Lung (tissue), 12 donors: Measurements from ENCODE around the gene ADAMTS6. TPM values are rescaled to one million over a fixed set of nuclear protein-coding genes. Genes with fewer than 3 reads are reported as not detected.

Experiments used
- ATAC-seq: fragments of 200-7000 bp; cut with Tn5 transposase; one replicate; pipeline ENCODE4 v1.9.1; 2020; ENCODE audit warnings: moderate number of reproducible peaks; ENCODE audit not compliant: insufficient read depth, low FRiP score
- DNase-seq, 3 donors: peaks; one replicate each; pipeline ENCODE4 v3.0.0-alpha.2; 2013 to 2017
- H3K27ac ChIP-seq, 2 donors: one replicate each; pipeline ENCODE4 v1.5.1; 2013; ENCODE audit warnings: mild to moderate bottlenecking in 2 of 2, moderate library complexity in 2 of 2, control low read depth in 1 of 2, inconsistent platforms in 1 of 2, low read depth in 1 of 2, low read length in 1 of 2
- H3K27me3 ChIP-seq, 3 donors: one replicate each; pipeline ENCODE4 v1.5.1; 2013; ENCODE audit warnings: low read length in 2 of 3; ENCODE audit not compliant: control insufficient read depth in 3 of 3, insufficient read depth in 3 of 3
- H3K36me3 ChIP-seq, 4 donors: one replicate each; pipeline ENCODE4 v1.5.1; 2013; ENCODE audit warnings: low read length in 4 of 4, mild to moderate bottlenecking in 1 of 4, moderate library complexity in 1 of 4; ENCODE audit not compliant: control insufficient read depth in 4 of 4, insufficient read depth in 4 of 4
- H3K4me1 ChIP-seq, 5 donors: one replicate each; pipeline ENCODE4 v1.5.1; 2013; ENCODE audit warnings: low read length in 5 of 5, mild to moderate bottlenecking in 2 of 5, moderate library complexity in 1 of 5; ENCODE audit not compliant: control insufficient read depth in 5 of 5, insufficient read depth in 5 of 5
- H3K4me3 ChIP-seq: one replicate; pipeline ENCODE4 v1.5.1; 2013; ENCODE audit warnings: mild to moderate bottlenecking, control low read depth, moderate library complexity
- H3K9ac ChIP-seq, 2 donors: one replicate each; pipeline ENCODE4 v1.5.1; 2013; ENCODE audit warnings: low read length in 2 of 2, control low read depth in 1 of 2; ENCODE audit not compliant: insufficient read depth in 1 of 2
- H3K9me3 ChIP-seq, 4 donors: one replicate each; pipeline ENCODE4 v1.5.1; 2013; ENCODE audit warnings: low read length in 3 of 4, mild to moderate bottlenecking in 1 of 4, moderate library complexity in 1 of 4; ENCODE audit not compliant: control insufficient read depth in 4 of 4, insufficient read depth in 3 of 4
- CTCF ChIP-seq: IDR thresholded peaks from 2 replicates; pipeline ENCODE4 v1.5.1; 2012; ENCODE audit warnings: mild to moderate bottlenecking; ENCODE audit errors: control extremely low read depth, extremely low read depth
- WGBS, 2 donors: extraction: QIAGEN DNeasy Blood & Tissue Kit; methylation state at CpG; one replicate each; pipeline ENCODE4 v1.1.7; 2013; 5-methylcytosine and 5-hydroxymethylcytosine counted together
- polyA plus RNA-seq, 2 donors: library from polyadenylated mRNA; stranded (reverse); fragments of 200-250 nt; gene quantifications; one replicate each; pipeline ENCODE4 v1.2.1, GENCODE V29; 2013
- total RNA-seq, 2 donors: library from RNA; depleted of rRNA in 1 of 2; stranded (reverse); fragments of >200 nt in 1 of 2; gene quantifications; one replicate each; pipeline ENCODE4 v1.2.1, GENCODE V29; 2014 to 2021
- donor health status: control.
- donor health status: control.
- donor health status: Bipolar disorder and iron deficiency.
- donor health status: healthy.
- donor health status: DM: yes; HTN: yes; CAD: no.

Gene ADAMTS6
- total and polyA plus RNA-seq, 4 donors, result 0.19 to 16.8 (median 3.3) TPM

- DNase-seq, result no peak
- 75 to 87% methylated on average over 3 of the region's 3 CpGs for WGBS, 2 donors
These were observed 175.8 kb downstream of the ADAMTS6 start for GRCh38 chr5:65305913-65306312.

GRCh38 chr5:65299861-65300260 lies 181.9 kb downstream of the ADAMTS6 start:
- DNase-seq, result no peak
- Histone ChIP-seq H3K4me1 (no peaks in the 10 kb centered on the region), H3K27me3 (no peaks in the 10 kb centered on the region), H3K9ac (no peak overlapping the region), H3K9me3 (no peaks in the 10 kb centered on the region), H3K4me3 (no peak overlapping the region), H3K36me3 (no peaks in the 10 kb centered on the region), H3K27ac (no peak overlapping the region)
- WGBS, 2 donors, result 89 to 93% methylated on average over 3 of the region's 3 CpGs
- TF ChIP-seq CTCF, result no peak
- no peak for ATAC-seq

More at GRCh38 chr5:65305913-65306312, 175.8 kb downstream of the ADAMTS6 start:
- Histone ChIP-seq H3K9ac (no peak overlapping the region), H3K9me3 (no peaks in the 10 kb centered on the region), H3K4me1 (peaks cover 0 to 2% (median 0%) of the 10 kb centered on the region in 5 donors), H3K36me3 (no peaks in the 10 kb centered on the region), H3K27me3 (no peaks in the 10 kb centered on the region), H3K4me3 (no peak overlapping the region), H3K27ac (no peak overlapping the region)
- TF ChIP-seq CTCF, result no peak
- no peak for ATAC-seq

GRCh38 chr5:65296067-65296466 lies 185.7 kb downstream of the ADAMTS6 start:
- H3K4me3 ChIP-seq, result no peak overlapping the region
- WGBS, 2 donors, result 95 to 97% methylated on average over 1 of the region's 1 CpG
- H3K4me1 ChIP-seq, result no peaks in the 10 kb centered on the region
- TF ChIP-seq CTCF, result no peak
- H3K9me3 ChIP-seq, result no peaks in the 10 kb centered on the region
- DNase-seq (no peak), ATAC-seq (no peak)
- no peaks in the 10 kb centered on the region for H3K36me3 ChIP-seq
- no peaks in the 10 kb centered on the region for H3K27me3 ChIP-seq
- H3K9ac ChIP-seq, result no peak overlapping the region
- H3K27ac ChIP-seq, result no peak overlapping the region

GRCh38 chr5:65292196-65292595 lies 189.5 kb downstream of the ADAMTS6 start:
- Histone ChIP-seq H3K36me3 (no peaks in the 10 kb centered on the region), H3K9ac (no peak overlapping the region), H3K4me3 (no peak overlapping the region), H3K4me1 (no peaks in the 10 kb centered on the region), H3K27ac (no peak overlapping the region), H3K27me3 (no peaks in the 10 kb centered on the region), H3K9me3 (no peaks in the 10 kb centered on the region)
- no peak for TF ChIP-seq CTCF
- no peak for ATAC-seq
- no peak for DNase-seq
